VCaP (cell line): Measurements from ENCODE around the gene USP7.

Experiments used
- H3K27ac ChIP-seq: fragments of 450-650 bp; 2 replicates; pipeline ENCODE4 v1.5.1; 2017
- TF ChIP-seq, protein P1 (sequence below): fragments of 450-650 bp; conservative IDR thresholded peaks from 2 replicates; pipeline ENCODE4 v1.5.1; 2017; ENCODE audit warnings: mild to moderate bottlenecking, moderate library complexity

Gene USP7

GRCh38 chr16:8893426-8893825 is 70.3 kb downstream of the USP7 start:
- TF ChIP-seq, protein P1, sequence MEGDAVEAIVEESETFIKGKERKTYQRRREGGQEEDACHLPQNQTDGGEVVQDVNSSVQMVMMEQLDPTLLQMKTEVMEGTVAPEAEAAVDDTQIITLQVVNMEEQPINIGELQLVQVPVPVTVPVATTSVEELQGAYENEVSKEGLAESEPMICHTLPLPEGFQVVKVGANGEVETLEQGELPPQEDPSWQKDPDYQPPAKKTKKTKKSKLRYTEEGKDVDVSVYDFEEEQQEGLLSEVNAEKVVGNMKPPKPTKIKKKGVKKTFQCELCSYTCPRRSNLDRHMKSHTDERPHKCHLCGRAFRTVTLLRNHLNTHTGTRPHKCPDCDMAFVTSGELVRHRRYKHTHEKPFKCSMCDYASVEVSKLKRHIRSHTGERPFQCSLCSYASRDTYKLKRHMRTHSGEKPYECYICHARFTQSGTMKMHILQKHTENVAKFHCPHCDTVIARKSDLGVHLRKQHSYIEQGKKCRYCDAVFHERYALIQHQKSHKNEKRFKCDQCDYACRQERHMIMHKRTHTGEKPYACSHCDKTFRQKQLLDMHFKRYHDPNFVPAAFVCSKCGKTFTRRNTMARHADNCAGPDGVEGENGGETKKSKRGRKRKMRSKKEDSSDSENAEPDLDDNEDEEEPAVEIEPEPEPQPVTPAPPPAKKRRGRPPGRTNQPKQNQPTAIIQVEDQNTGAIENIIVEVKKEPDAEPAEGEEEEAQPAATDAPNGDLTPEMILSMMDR = no peak
- H3K27ac ChIP-seq = no peak overlapping the region

GRCh38 chr16:8892101-8892575 is 71.6 kb downstream of the USP7 start:
- no peak overlapping the region for H3K27ac ChIP-seq
- TF ChIP-seq, protein P1 = no peak

- no peak overlapping the region for H3K27ac ChIP-seq
- TF ChIP-seq, protein P1 = no peak
These were observed 73.2 kb downstream of the USP7 start for GRCh38 chr16:8890549-8890921.

- no peak overlapping the region for H3K27ac ChIP-seq
- TF ChIP-seq, protein P1 = no peak
These were observed 73.7 kb downstream of the USP7 start for GRCh38 chr16:8889893-8890548.

DNA sequence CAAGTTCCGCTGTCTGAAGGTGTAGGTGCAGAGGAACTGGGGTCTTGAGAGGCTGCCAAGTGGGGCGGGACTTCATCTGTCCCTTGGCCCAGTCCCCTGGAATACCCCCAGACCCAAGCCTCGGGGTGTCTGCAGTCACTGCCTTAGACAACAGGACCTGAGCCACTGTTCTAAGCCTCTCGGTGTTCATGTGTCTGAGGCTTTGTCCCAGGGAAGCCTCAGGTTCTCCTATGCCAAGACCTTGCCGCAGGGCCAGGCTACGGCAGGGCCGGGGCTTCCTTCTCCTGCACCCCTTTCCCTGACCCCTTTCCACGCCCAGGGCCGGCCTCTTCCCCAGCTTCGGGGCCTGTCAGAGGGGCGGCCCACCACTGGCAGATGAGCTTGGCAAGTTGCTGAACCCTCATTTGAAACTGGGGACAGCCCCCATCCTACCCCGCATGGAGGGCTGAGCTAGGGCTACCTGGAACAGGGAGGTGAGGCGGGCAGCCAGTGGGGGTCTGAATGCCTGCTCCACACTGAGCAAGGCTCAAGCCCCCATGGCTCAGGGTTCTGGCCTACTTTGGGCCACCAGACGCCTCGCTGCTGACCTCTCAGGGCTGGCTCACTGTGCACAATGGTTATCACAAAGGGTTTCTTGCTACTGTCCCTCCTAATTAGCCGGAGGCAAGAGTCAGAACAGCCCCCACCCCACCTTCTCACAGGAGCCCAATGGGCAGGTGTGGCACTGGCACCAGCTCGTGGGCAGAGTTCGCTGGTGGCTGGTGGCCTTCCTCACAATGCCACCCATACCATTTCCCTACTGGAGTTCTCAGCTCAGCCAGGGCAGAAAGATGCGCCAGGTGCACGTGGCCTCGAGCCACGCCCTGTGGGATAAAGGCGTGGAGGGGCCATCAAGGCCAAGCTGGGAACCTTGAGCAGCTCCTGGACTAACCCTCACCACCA is 74.5 kb downstream of the USP7 start:
- H3K27ac ChIP-seq = no peak overlapping the region
- TF ChIP-seq, protein P1 = no peak

GRCh38 chr16:8887952-8888560 is 75.7 kb downstream of the USP7 start:
- no peak overlapping the region for H3K27ac ChIP-seq
- TF ChIP-seq, protein P1 = no peak

- TF ChIP-seq, protein P1 = no peak
- H3K27ac ChIP-seq = no peak overlapping the region
These were observed 76.3 kb downstream of the USP7 start for GRCh38 chr16:8887431-8887765.
